LNCaP clone FGC (cell line): Measurements from ENCODE around the gene DPH2.

Experiments
- DNase-seq: peaks from one replicate; pipeline ENCODE4 v3.0.0-alpha.2; 2011; ENCODE audit warnings: low read depth
- H3K4me3 ChIP-seq: 2 replicates; pipeline ENCODE4 v1.5.1; 2011; ENCODE audit warnings: mild to moderate bottlenecking, low read depth, low read length, control low read depth
- TF ChIP-seq, protein P1 (sequence below): IDR thresholded peaks from 2 replicates; pipeline ENCODE4 v1.5.1; 2012; ENCODE audit warnings: mild to moderate bottlenecking; ENCODE audit not compliant: control insufficient read depth, insufficient read depth; ENCODE audit errors: extremely low read depth

The DPH2 gene

DNA sequence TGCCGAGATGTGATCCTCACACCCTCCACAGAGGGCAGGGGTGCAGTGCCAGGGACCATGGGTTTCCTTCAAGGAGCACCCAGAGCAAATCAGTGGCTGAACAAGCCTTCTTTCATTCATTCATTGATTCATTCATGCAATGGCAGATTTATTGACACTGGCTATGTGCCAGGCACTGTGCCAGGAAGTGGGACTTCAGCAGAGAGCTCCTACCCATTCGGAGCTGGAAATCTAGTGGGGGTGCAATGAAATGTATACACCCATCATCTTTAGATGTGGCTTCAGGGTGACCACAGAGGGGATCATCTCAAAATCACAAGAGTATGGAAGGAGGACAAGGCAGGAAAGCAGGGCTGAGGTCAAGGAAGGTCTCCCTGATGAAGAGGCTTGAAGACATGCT, 42.6 kb downstream of the DPH2 start:
- no peak overlapping the region for H3K4me3 ChIP-seq
- TF ChIP-seq, protein P1, sequence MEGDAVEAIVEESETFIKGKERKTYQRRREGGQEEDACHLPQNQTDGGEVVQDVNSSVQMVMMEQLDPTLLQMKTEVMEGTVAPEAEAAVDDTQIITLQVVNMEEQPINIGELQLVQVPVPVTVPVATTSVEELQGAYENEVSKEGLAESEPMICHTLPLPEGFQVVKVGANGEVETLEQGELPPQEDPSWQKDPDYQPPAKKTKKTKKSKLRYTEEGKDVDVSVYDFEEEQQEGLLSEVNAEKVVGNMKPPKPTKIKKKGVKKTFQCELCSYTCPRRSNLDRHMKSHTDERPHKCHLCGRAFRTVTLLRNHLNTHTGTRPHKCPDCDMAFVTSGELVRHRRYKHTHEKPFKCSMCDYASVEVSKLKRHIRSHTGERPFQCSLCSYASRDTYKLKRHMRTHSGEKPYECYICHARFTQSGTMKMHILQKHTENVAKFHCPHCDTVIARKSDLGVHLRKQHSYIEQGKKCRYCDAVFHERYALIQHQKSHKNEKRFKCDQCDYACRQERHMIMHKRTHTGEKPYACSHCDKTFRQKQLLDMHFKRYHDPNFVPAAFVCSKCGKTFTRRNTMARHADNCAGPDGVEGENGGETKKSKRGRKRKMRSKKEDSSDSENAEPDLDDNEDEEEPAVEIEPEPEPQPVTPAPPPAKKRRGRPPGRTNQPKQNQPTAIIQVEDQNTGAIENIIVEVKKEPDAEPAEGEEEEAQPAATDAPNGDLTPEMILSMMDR: no peak
- DNase-seq: no peak

DNA sequence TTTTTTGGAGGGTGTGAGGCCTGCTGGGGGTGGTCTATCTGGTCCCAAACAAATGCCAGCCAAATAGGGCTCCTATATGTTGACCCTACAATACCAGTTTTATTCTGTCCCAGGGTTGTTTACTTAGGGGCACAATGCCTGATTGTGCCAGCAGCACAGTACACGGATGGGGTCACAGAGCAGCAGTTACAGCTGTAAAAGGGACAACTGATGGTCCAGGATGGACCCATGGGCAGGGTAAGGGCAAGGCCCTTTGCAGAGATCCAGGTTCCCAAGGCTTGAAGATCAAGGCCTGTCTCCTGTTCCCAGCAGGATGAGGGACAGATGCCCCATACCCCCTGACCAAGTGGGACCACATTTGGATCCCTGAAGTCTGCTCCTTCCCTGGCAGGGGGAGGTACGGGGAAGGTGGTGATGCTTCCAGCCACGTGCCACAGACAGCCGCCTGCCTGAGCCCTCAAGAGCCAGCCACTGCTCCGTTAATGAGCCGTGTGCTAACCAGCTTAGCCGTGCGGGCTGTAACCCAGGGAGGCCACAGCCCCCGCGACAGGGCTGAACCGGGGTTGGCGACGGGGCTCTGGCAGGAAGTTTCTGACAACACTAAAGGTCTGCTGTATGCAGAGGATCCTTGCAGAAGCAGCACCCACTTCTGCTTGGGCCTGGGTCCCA, 43.3 kb downstream of the DPH2 start:
- TF ChIP-seq, protein P1: no peak
- H3K4me3 ChIP-seq: no peak overlapping the region
- no peak for DNase-seq

DNA sequence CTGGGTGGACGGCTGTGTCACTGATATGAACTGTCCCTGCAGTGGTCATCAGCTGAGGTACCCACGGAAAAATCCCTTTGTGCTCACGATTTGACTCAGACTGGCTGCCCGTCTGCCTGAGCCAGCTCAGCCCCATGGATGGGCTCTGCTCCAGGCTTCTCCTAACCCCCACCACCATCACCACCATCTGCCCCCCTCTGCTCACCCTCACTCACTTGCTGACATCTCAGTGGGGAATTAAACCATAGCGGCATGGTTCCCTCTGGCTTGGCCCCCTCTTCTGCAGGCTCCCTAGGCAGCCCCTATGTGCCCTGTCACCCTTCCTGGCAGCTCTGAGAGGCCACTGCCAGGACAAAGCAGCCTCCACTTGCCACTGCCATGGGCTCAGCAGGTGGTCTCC, 44.1 kb downstream of the DPH2 start:
- no peak overlapping the region for H3K4me3 ChIP-seq
- TF ChIP-seq, protein P1: no peak
- DNase-seq: no peak

DNA sequence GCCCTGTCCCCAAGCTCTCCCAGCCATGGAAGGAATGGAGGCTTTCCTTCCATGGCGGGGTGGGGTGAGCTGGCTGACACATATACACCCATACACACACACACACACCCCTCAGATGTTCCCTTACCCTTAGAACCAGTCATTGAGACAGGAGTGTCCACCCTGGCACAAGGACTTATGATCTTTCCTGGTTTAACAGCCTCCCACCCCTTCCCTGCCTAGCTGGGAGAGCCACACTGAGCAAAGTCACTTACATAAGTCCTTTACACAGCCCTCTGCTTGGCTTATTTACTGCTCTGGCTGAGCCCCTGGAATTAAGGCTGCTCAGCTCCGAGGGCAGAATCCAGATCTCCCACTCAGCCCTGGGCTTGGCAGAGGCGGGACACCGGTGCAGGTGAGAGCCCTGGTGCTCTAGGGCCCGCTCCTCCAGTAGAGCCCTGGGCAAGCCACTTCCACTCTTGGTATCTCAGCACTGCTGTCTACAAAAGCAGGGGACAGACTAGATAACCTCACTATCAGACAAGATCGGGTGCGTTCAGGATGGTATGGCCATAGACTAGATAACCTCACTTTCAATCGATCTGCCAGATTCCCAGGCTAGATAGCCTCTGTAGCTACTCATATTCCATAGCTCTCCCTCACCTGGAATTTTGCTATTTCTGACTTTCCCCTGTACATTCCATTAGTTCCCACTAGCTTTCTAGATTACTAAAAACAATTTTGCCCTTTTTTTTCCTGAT, 44.7 kb downstream of the DPH2 start:
- H3K4me3 ChIP-seq: no peak overlapping the region
- TF ChIP-seq, protein P1: no peak
- no peak for DNase-seq

DNA sequence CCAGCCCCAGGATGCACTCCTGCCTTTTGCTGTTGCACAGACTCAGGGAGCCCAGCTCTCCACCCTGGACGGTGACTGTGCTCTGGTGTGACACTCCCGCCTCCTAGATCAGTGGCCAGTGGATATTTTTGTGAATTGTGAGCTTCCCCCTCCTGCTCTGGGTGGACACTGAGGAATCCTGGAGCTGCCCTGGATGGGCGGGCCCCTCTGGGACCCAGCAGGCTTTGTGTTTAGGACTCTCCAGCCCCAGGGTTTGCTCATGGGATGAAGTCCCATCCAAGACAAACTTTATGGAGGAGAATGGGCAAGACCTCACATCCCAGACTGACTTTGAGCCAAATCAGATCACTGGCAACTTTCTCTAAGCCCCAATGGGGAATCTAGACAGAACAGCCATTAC, 45.4 kb downstream of the DPH2 start:
- H3K4me3 ChIP-seq: no peak overlapping the region
- TF ChIP-seq, protein P1: no peak
- DNase-seq: no peak

DNA sequence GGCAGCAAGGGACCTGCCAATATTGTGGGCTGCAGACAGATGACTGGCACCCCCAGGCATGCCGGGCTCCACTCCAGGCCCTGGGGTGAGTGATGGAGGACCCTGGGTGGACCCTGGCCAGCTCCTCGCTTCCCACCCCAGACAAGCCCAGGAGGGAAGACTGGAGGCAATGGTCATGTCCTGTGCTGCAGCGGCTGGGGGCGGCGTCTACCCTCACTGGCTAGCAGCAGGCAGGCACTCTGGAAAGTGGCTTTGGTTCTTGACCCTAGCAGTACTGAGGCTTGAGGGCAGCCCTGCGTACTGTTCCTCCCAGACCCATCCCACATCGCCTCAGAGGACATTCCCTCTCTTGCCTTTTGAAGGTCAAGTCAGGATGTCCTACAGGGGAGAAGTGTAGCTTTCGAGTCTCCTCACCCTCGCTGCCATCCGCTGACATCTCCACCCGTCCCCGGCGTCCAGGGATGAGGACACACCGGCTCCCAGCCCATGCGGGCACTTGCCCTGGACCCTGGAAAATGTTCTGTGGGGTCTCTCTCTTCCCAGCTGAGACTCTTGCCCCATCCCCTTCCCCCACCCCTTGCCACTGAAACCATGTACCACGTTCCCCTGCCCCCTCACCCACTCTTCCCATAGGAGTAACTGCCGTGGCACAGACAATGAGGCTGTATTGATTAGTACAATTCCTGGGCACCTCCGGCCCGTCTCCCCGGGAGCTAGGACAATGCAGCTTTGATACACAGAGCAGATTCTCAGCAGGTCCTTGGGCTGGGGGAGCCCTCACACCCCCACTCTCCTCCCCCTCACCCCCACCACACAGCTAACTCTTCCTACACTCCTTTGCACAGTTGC, 46.5 kb downstream of the DPH2 start:
- TF ChIP-seq, protein P1: no peak

More for the DNA sequence above, 46.5 kb downstream of the DPH2 start:
- no peak overlapping the region for H3K4me3 ChIP-seq
- DNase-seq: no peak
